ENCODE measurements around the gene AHI1. TPM values are rescaled to one million over a fixed set of nuclear protein-coding genes. Genes with fewer than 3 reads are reported as not detected.

The AHI1 gene
- polyA plus RNA-seq, 1 of the 3 experiments (the other 2 are of a cell fraction): 7.3 TPM

DNA sequence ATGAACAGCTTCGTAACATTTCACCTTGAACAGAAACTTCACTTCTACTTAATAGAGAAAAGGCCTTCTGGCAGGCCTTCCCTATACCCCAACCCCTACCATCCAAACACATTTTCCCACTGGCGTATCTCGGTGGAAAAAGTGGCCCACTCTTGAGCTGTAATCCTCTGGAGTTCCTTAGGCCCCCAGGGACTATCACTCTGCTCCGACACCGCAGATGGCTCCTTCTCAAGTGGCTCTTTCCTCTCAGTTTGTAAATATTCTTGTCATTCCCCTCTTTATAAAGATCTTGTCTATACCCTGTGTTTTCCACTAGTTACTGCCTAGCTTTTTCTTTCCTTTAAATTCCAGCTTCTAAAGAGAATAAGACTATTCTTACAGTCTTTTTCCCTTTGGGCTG, 207.7 kb downstream of the AHI1 start (continued):
- TF ChIP-seq, protein P1, sequence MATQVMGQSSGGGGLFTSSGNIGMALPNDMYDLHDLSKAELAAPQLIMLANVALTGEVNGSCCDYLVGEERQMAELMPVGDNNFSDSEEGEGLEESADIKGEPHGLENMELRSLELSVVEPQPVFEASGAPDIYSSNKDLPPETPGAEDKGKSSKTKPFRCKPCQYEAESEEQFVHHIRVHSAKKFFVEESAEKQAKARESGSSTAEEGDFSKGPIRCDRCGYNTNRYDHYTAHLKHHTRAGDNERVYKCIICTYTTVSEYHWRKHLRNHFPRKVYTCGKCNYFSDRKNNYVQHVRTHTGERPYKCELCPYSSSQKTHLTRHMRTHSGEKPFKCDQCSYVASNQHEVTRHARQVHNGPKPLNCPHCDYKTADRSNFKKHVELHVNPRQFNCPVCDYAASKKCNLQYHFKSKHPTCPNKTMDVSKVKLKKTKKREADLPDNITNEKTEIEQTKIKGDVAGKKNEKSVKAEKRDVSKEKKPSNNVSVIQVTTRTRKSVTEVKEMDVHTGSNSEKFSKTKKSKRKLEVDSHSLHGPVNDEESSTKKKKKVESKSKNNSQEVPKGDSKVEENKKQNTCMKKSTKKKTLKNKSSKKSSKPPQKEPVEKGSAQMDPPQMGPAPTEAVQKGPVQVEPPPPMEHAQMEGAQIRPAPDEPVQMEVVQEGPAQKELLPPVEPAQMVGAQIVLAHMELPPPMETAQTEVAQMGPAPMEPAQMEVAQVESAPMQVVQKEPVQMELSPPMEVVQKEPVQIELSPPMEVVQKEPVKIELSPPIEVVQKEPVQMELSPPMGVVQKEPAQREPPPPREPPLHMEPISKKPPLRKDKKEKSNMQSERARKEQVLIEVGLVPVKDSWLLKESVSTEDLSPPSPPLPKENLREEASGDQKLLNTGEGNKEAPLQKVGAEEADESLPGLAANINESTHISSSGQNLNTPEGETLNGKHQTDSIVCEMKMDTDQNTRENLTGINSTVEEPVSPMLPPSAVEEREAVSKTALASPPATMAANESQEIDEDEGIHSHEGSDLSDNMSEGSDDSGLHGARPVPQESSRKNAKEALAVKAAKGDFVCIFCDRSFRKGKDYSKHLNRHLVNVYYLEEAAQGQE (IDR thresholded peaks at IDR 0.05; ENCODE audit: low read depth, low read length): no peak
- TF ChIP-seq TAF1 (IDR thresholded peaks at IDR 0.05; ENCODE audit: borderline replicate concordance, low read depth, low read length) (no peak), RFX5 (IDR thresholded peaks at IDR 0.05; ENCODE audit: low read length) (no peak), GATA2 (CRISPR knock-in tag; IDR thresholded peaks at IDR 0.05) (no peak)
- TF ChIP-seq, protein P2, sequence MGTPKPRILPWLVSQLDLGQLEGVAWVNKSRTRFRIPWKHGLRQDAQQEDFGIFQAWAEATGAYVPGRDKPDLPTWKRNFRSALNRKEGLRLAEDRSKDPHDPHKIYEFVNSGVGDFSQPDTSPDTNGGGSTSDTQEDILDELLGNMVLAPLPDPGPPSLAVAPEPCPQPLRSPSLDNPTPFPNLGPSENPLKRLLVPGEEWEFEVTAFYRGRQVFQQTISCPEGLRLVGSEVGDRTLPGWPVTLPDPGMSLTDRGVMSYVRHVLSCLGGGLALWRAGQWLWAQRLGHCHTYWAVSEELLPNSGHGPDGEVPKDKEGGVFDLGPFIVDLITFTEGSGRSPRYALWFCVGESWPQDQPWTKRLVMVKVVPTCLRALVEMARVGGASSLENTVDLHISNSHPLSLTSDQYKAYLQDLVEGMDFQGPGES (IDR thresholded peaks at IDR 0.05; ENCODE audit: low read depth, low read length): no peak

DNA sequence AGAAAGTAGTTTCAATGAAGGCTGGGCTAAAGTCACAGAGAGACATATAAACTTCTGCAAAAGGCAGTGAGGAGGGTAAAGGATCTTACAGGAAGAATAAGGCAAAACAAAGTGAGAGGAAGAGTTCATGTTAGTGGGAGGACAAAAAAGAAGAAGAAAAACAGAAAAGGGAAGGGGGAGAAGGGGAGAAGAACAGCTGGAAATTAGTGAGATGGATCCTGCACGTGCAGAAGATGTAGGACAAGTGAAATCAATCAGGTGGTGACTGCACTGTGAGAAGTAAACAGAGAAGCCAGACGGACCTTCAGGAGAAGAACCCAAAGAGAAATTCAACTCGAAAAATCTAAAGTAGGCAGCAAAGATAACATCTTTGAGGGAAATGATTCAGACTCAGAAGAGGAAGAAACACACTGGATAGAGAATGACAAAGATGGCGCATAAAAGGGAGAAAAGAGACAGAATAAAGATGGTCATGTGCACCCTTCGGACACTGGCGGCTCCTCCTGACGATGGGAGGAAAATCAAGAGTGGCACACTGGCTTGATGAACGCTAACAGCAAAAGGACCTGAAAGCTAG, 210.5 kb downstream of the AHI1 start:
- WGBS (ENCODE audit: low lambda C conversion rate): 75% methylated on average over 8 of the region's 8 CpGs
- H3K9me2 ChIP-seq: no peaks in the 10 kb centered on the region
- CTCF ChIA-PET: no interaction called here
- H3F3A ChIP-seq (replicated peaks; ENCODE audit: insufficient read depth): peaks cover 12% of the 10 kb centered on the region
- H2AFZ ChIP-seq (ENCODE audit: low read depth): no peak overlapping the region
- no peaks in the 10 kb centered on the region for H3K9me3 ChIP-seq
- peaks cover 0 to 28% of the 10 kb centered on the region in 2 experiments for H3K36me3 ChIP-seq (replicated peaks in 1 of 2; ENCODE audit: control insufficient read depth in 1 of 2, insufficient read depth in 2 of 2, low read length in 1 of 2)
- POLR2A ChIA-PET: no interaction called here
- peak overlapping the region; percentile 10; the same call in 1 of the 2 replicates for H3K4me2 ChIP-seq
- H3K9ac ChIP-seq: no peak overlapping the region
- H3K4me1 ChIP-seq (ENCODE audit: control insufficient read depth in 1 of 2, insufficient read depth in 2 of 2, low read depth in 1 of 2, low read length in 1 of 2): peaks cover 0 to 11% of the 10 kb centered on the region in 2 experiments; a peak in 2 of 4 replicates
- TF ChIP-seq, protein P3, sequence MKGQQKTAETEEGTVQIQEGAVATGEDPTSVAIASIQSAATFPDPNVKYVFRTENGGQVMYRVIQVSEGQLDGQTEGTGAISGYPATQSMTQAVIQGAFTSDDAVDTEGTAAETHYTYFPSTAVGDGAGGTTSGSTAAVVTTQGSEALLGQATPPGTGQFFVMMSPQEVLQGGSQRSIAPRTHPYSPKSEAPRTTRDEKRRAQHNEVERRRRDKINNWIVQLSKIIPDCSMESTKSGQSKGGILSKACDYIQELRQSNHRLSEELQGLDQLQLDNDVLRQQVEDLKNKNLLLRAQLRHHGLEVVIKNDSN (IDR thresholded peaks at IDR 0.05; ENCODE audit: borderline replicate concordance, low read depth): no peak
- TF ChIP-seq TAF1 (IDR thresholded peaks at IDR 0.05; ENCODE audit: borderline replicate concordance, low read depth, low read length): no peak
- TF ChIP-seq MXI1 (IDR thresholded peaks at IDR 0.05; ENCODE audit: low read depth, low read length): no peak
- no peak for TF ChIP-seq NRF1 (IDR thresholded peaks at IDR 0.05; ENCODE audit: low read depth, low read length)
- TF ChIP-seq JUND (IDR thresholded peaks at IDR 0.05): 0 out of 2 replicates have a peak, but pooled peaks have one; percentile 19
- TF ChIP-seq EP300 (IDR thresholded peaks at IDR 0.05; ENCODE audit: borderline replicate concordance in 1 of 2, low read depth in 1 of 2, low read length in 1 of 2): no peak
- TF ChIP-seq FOSL2 (IDR thresholded peaks at IDR 0.05; ENCODE audit: borderline replicate concordance, low read depth): no peak
- no peak for TF ChIP-seq GATA2 (CRISPR knock-in tag; IDR thresholded peaks at IDR 0.05)
- no peaks in the 10 kb centered on the region for H3K79me2 ChIP-seq (ENCODE audit: insufficient read depth)
- H3K4me3 ChIP-seq (ENCODE audit: low read depth in 2 of 2, low read length in 1 of 2): no peak overlapping the region
- peak overlapping the region in 1 of 2 experiments; percentile 40; a peak in 2 of 4 replicates for H3K27ac ChIP-seq (ENCODE audit: low read depth in 2 of 2, low read length in 1 of 2)
- H3K27me3 ChIP-seq (ENCODE audit: insufficient read depth): no peaks in the 10 kb centered on the region
- no peak for DNase-seq
- H4K20me1 ChIP-seq (ENCODE audit: insufficient read depth): no peaks in the 10 kb centered on the region
